PC-3 (cell line): ENCODE results near the gene AUTS2. TPM values are rescaled to one million over a fixed set of nuclear protein-coding genes. Genes with fewer than 3 reads are reported as not detected.

Experiments
- ATAC-seq: fragments of 200-7000 bp; cut with Tn5 transposase; 2 replicates; pipeline ENCODE4 v1.9.1; 2020; ENCODE audit warnings: mild to moderate bottlenecking, moderate library complexity
- BruUV-seq: library from RNA; stranded (reverse); fragments of 400-500 nt; replicated peaks from 2 replicates; lab custom pipeline; 2021; lab: Mats Ljungman, UMichigan
- CTCF ChIA-PET: fragments of 300-600 bp; sonication (Branson Sonifier 250); formaldehyde crosslinking; loops from one replicate; lab custom pipeline; 2022; ENCODE audit warnings: antibody characterized with exemption; lab: Charles Lee
- POLR2A ChIA-PET: fragments of 300-600 bp; sonication (Branson Sonifier 250); formaldehyde crosslinking; loops from one replicate; lab custom pipeline; 2022; ENCODE audit warnings: antibody characterized with exemption; ENCODE audit not compliant: unreplicated experiment; lab: Charles Lee
- DNase-seq: peaks from one replicate; pipeline ENCODE4 v3.0.0-alpha.2; 2015
- H2AFZ ChIP-seq: fragments of 300-600 bp; sonication (generic); 2 replicates; pipeline ENCODE4 v1.6.0; 2016; ENCODE audit warnings: antibody characterized with exemption, low read length
- H3F3A ChIP-seq: fragments of 300-600 bp; sonication (generic); one replicate; pipeline ENCODE4 v1.6.0; 2017; ENCODE audit warnings: antibody characterized with exemption, low read length, control low read depth, mild to moderate bottlenecking; ENCODE audit not compliant: unreplicated experiment
- H3K27ac ChIP-seq: fragments of 300-600 bp; sonication (generic); 2 replicates; pipeline ENCODE4 v1.5.1; 2016; ENCODE audit warnings: mild to moderate bottlenecking, low read length
- H3K27me3 ChIP-seq: fragments of 300-600 bp; sonication (generic); 2 replicates; pipeline ENCODE4 v1.6.1; 2016; ENCODE audit warnings: low read length, mixed read lengths
- H3K36me3 ChIP-seq: fragments of 300-600 bp; sonication (generic); 2 replicates; pipeline ENCODE4 v1.6.1; 2016; ENCODE audit warnings: low read depth, mixed run types, low read length, mixed read lengths
- H3K4me1 ChIP-seq: fragments of 300-600 bp; sonication (generic); 2 replicates; pipeline ENCODE4 v1.5.1; 2016; ENCODE audit warnings: low read length; ENCODE audit not compliant: insufficient read depth
- H3K4me2 ChIP-seq: fragments of 300-600 bp; sonication (generic); 2 replicates; pipeline ENCODE4 v1.6.0; 2016; ENCODE audit warnings: low read length
- H3K4me3 ChIP-seq: fragments of 300-600 bp; sonication (generic); 2 replicates; pipeline ENCODE4 v1.5.1; 2016; ENCODE audit warnings: mild to moderate bottlenecking, low read length, mixed read lengths
- H3K79me2 ChIP-seq: fragments of 300-600 bp; sonication (generic); 2 replicates; pipeline ENCODE4 v1.6.1; 2017; ENCODE audit warnings: low read length, mixed read lengths
- H3K9ac ChIP-seq: fragments of 300-600 bp; sonication (generic); 2 replicates; pipeline ENCODE4 v1.6.0; 2016; ENCODE audit warnings: mild to moderate bottlenecking, low read length
- H3K9me2 ChIP-seq: fragments of 300-600 bp; sonication (generic); replicated peaks from 2 replicates; pipeline ENCODE4 v1.6.1; 2016; ENCODE audit warnings: mixed run types, low read length, mixed read lengths
- H3K9me3 ChIP-seq: fragments of 300-600 bp; sonication (generic); 2 replicates; pipeline ENCODE4 v1.6.1; 2016; ENCODE audit warnings: low read length, mixed read lengths
- H4K20me1 ChIP-seq: fragments of 300-600 bp; sonication (generic); 2 replicates; pipeline ENCODE4 v1.6.1; 2016; ENCODE audit warnings: low read length, mixed read lengths
- EZH2 ChIP-seq: fragments of 300-600 bp; sonication (generic); IDR thresholded peaks from one replicate; pipeline ENCODE4 v1.6.1; 2017; ENCODE audit warnings: antibody characterized with exemption, mild to moderate bottlenecking, low read length; ENCODE audit not compliant: unreplicated experiment
- EZH2phosphoT487 ChIP-seq: fragments of 300-600 bp; sonication (generic); IDR thresholded peaks from 2 replicates; pipeline ENCODE4 v1.6.1; 2018; ENCODE audit warnings: mild to moderate bottlenecking, antibody characterized with exemption, low read length, borderline replicate concordance
- intact Hi-C: fragments of 100-400 bp; cut with micrococcal nuclease; formaldehyde crosslinking; loops from 2 replicates; pipeline ENCODE4 v1.9.0; 2023
- total RNA-seq: library from RNA; depleted of rRNA; stranded (reverse); fragments of >200 nt; gene quantifications from 2 replicates; pipeline ENCODE4 v1.2.3, GENCODE V29; 2014
- TF ChIP-seq, protein P1 (sequence below): fragments of 300-600 bp; sonication (generic); conservative IDR thresholded peaks from 2 replicates; pipeline ENCODE4 v1.5.1; 2017; ENCODE audit warnings: antibody characterized with exemption, low read depth, mild to moderate bottlenecking, low read length

The AUTS2 gene
- total RNA-seq, 1 experiment from 2014 or later, result not detected

DNA sequence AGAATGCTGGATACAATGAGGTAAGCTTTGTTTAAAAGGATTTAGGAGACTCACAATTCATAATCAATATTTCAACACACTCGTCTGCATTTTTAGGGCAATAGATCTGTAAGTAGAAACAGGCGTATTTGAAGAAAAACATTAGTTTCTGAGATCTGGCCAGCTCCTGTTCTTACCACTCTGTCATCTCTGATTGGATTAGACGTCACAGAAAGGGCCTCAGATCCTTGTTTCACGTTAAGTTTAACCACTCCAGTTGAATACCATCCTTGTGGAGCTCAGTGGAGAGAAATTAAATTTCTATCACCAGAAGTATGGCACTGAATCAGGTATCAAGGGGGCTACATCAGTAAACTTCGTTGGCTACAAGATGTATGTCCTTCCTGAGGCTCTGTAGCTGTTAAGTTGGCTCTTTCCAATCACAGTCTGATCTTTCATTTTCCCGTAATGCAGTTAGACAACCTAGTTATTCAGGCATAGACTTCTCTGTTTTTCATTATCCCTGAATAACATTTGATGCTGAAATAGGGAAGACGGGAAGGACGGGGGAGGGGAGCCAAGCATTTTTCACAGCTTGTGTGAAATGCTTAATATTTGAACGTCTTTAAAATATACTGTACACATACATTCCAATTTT lies 874.4 kb downstream of the AUTS2 start:
- Histone ChIP-seq H2AFZ (no peak overlapping the region), H4K20me1 (no peaks in the 10 kb centered on the region), H3F3A (no peaks in the 10 kb centered on the region), H3K4me1 (no peaks in the 10 kb centered on the region), H3K4me3 (no peak overlapping the region), H3K9me3 (no peaks in the 10 kb centered on the region), H3K36me3 (no peaks in the 10 kb centered on the region), H3K4me2 (no peak overlapping the region), H3K9me2 (no peaks in the 10 kb centered on the region), H3K79me2 (no peaks in the 10 kb centered on the region), H3K27ac (no peak overlapping the region), H3K9ac (no peak overlapping the region), H3K27me3 (no peaks in the 10 kb centered on the region)
- CTCF ChIA-PET, result no interaction called here
- TF ChIP-seq EZH2phosphoT487 (no peak), EZH2 (no peak)
- TF ChIP-seq, protein P1, sequence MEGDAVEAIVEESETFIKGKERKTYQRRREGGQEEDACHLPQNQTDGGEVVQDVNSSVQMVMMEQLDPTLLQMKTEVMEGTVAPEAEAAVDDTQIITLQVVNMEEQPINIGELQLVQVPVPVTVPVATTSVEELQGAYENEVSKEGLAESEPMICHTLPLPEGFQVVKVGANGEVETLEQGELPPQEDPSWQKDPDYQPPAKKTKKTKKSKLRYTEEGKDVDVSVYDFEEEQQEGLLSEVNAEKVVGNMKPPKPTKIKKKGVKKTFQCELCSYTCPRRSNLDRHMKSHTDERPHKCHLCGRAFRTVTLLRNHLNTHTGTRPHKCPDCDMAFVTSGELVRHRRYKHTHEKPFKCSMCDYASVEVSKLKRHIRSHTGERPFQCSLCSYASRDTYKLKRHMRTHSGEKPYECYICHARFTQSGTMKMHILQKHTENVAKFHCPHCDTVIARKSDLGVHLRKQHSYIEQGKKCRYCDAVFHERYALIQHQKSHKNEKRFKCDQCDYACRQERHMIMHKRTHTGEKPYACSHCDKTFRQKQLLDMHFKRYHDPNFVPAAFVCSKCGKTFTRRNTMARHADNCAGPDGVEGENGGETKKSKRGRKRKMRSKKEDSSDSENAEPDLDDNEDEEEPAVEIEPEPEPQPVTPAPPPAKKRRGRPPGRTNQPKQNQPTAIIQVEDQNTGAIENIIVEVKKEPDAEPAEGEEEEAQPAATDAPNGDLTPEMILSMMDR, result no peak
- intact Hi-C loops, result no loop called here
- no peak for DNase-seq
- POLR2A ChIA-PET, result no interaction called here
- ATAC-seq, result no peak
- BruUV-seq, result no TSS peak

DNA sequence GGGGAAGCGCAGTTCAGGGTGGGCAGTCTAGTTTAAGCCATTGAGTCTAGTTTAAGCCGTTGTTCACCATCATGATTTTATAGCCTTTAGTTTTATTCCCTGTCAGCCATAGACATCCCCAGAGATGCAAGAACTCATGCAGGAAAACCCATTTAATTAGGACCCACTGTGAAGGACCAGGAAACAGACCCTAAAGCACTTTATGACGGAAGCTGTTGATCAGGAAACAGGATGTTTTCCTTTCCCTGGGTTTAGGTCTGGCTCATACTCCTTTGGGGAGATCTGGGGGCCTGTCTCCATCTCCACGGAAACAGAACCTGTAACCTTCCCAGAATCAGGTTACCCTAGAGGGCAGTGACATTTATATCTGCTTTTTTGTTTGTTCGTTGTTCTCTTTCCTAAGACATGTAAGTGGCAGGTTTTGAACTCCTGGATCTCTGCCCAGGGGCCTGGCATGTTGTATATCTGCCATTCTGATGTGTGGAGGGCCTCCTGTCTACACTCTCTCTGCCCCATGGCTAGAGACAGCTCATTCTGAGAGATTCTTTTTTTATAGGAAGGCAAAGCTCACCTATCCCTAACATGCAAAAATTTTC lies 876.5 kb downstream of the AUTS2 start:
- Histone ChIP-seq H3K4me1 (no peaks in the 10 kb centered on the region), H3K4me3 (no peak overlapping the region), H3K4me2 (no peak overlapping the region), H3K9ac (no peak overlapping the region), H4K20me1 (no peaks in the 10 kb centered on the region), H3K79me2 (no peaks in the 10 kb centered on the region), H3K9me3 (no peaks in the 10 kb centered on the region), H3K27me3 (no peaks in the 10 kb centered on the region), H3K27ac (no peak overlapping the region), H3K36me3 (no peaks in the 10 kb centered on the region), H2AFZ (no peak overlapping the region), H3F3A (no peaks in the 10 kb centered on the region), H3K9me2 (no peaks in the 10 kb centered on the region)
- ATAC-seq, result no peak
- no peak for DNase-seq
- no TSS peak for BruUV-seq
- TF ChIP-seq, protein P1, result no peak
- CTCF ChIA-PET, result no interaction called here
- POLR2A ChIA-PET, result no interaction called here
- intact Hi-C loops, result no loop called here
